Naive B cell (primary cell): ENCODE data around the gene THSD1. TPM values are rescaled to one million over a fixed set of nuclear protein-coding genes. Genes with fewer than 3 reads are reported as not detected.
"Not testable (repeated sequence)": the region's sequence is repeated elsewhere in the genome, so short reads cannot be mapped to it uniquely, and the experiment has no call there.

Source experiments
- ATAC-seq, 2 donors: fragments of 150-1000 bp; cut with Tn5 transposase; 2 replicates each; pipeline ENCODE4 v1.10.0; 2021; ENCODE audit warnings: low read depth in 2 of 2, mild to moderate bottlenecking in 2 of 2, moderate library complexity in 2 of 2
- DNase-seq: peaks from one replicate; pipeline ENCODE4 v3.0.0; 2022
- H3K27ac Mint-ChIP-seq, 6 donors: one replicate each; pipeline ENCODE4 v1.8.0; 2020 to 2022; ENCODE audit warnings: mild to moderate bottlenecking in 6 of 6, mixed read lengths in 6 of 6, moderate library complexity in 5 of 6, inconsistent platforms in 2 of 6
- H3K27me3 Mint-ChIP-seq, 3 donors: one replicate each; pipeline ENCODE4 v1.8.0; 2021 to 2022; ENCODE audit warnings: mixed read lengths in 3 of 3, mild to moderate bottlenecking in 1 of 3
- H3K36me3 Mint-ChIP-seq, 2 donors: one replicate each; pipeline ENCODE4 v1.8.0; 2020 to 2022; ENCODE audit warnings: mixed read lengths in 2 of 2, inconsistent platforms in 1 of 2, mild to moderate bottlenecking in 1 of 2
- H3K4me1 Mint-ChIP-seq, 3 donors: one replicate each; pipeline ENCODE4 v1.8.0; 2020 to 2022; ENCODE audit warnings: mixed read lengths in 3 of 3, inconsistent platforms in 1 of 3, mild to moderate bottlenecking in 1 of 3, moderate library complexity in 1 of 3
- H3K4me3 Mint-ChIP-seq, 8 donors: one replicate each; pipeline ENCODE4 v1.8.0; 2020 to 2022; ENCODE audit warnings: mild to moderate bottlenecking in 8 of 8, mixed read lengths in 8 of 8, moderate library complexity in 8 of 8, inconsistent platforms in 2 of 8
- H3K9me3 Mint-ChIP-seq, 7 donors: one replicate each; pipeline ENCODE4 v1.8.0; 2020 to 2022; ENCODE audit warnings: mixed read lengths in 7 of 7, mild to moderate bottlenecking in 5 of 7, inconsistent platforms in 2 of 7, moderate library complexity in 1 of 7
- polyA plus RNA-seq, 6 donors: library from polyadenylated mRNA; unstranded; fragments of 300-500 nt; fragmentation: Illumina TruSeq; gene quantifications; one replicate each; pipeline ENCODE4 v1.2.3, GENCODE V29; 2021; ENCODE audit warnings: low read depth in 6 of 6

The THSD1 gene
- polyA plus RNA-seq, 6 donors from 2014 or later: 0.27 TPM; not detected in 5

- Mint-ChIP-seq H3K4me3 (peak overlapping the region in 1 of 8 donors; percentile 91), H3K36me3 (no peaks in the 10 kb centered on the region), H3K27me3 (no peaks in the 10 kb centered on the region), H3K27ac (no peak overlapping the region), H3K4me1 (peaks cover 24 to 41% (median 29%) of the 10 kb centered on the region in 3 donors), H3K9me3 (no peaks in the 10 kb centered on the region)
- no peak for ATAC-seq
- DNase-seq: no peak
These were observed 41.4 kb upstream of the THSD1 start for GRCh38 chr13:52447354-52447753.

GRCh38 chr13:52446265-52446664 lies 40.3 kb upstream of the THSD1 start:
- Mint-ChIP-seq H3K27ac (no peak overlapping the region), H3K36me3 (peaks cover 0 to 4% of the 10 kb centered on the region in 2 donors), H3K9me3 (no peaks in the 10 kb centered on the region), H3K4me3 (no peak overlapping the region), H3K27me3 (no peaks in the 10 kb centered on the region), H3K4me1 (peaks cover 24 to 41% (median 29%) of the 10 kb centered on the region in 3 donors)
- DNase-seq (no peak), ATAC-seq (no peak)

GRCh38 chr13:52432456-52432855 lies 26.5 kb upstream of the THSD1 start:
- H3K27ac Mint-ChIP-seq: no peak overlapping the region
- no peak for ATAC-seq
- H3K36me3 Mint-ChIP-seq: peaks cover 12 to 28% of the 10 kb centered on the region in 2 donors

GRCh38 chr13:52428295-52428694 lies 22.3 kb upstream of the THSD1 start:
- H3K36me3 Mint-ChIP-seq: peaks cover 21 to 30% of the 10 kb centered on the region in 2 donors
- H3K9me3 Mint-ChIP-seq: no peaks in the 10 kb centered on the region
- H3K4me3 Mint-ChIP-seq: no peak overlapping the region
- DNase-seq (no peak), ATAC-seq (no peak)
- no peak overlapping the region for H3K27ac Mint-ChIP-seq
- no peaks in the 10 kb centered on the region for H3K27me3 Mint-ChIP-seq
- H3K4me1 Mint-ChIP-seq: peaks cover 0 to 6% (median 0%) of the 10 kb centered on the region in 3 donors

More at GRCh38 chr13:52432456-52432855, 26.5 kb upstream of the THSD1 start:
- Mint-ChIP-seq H3K27me3 (no peaks in the 10 kb centered on the region), H3K9me3 (no peaks in the 10 kb centered on the region), H3K4me3 (no peak overlapping the region), H3K4me1 (peaks cover 2 to 6% (median 4%) of the 10 kb centered on the region in 3 donors)
- no peak for DNase-seq

GRCh38 chr13:52421216-52421615 lies 15.2 kb upstream of the THSD1 start:
- ATAC-seq (no peak), DNase-seq (no peak)
- Mint-ChIP-seq H3K27me3 (no peaks in the 10 kb centered on the region), H3K9me3 (no peaks in the 10 kb centered on the region), H3K4me1 (peaks cover 0 to 4% (median 0%) of the 10 kb centered on the region in 3 donors), H3K36me3 (peaks cover 37% of the 10 kb centered on the region in 2 donors), H3K4me3 (no peak overlapping the region), H3K27ac (no peak overlapping the region)

- H3K36me3 Mint-ChIP-seq: peaks cover 28 to 39% of the 10 kb centered on the region in 2 donors
- peak overlapping the region in 2 of 6 donors; percentile 39 to 86 for H3K27ac Mint-ChIP-seq
- no peak overlapping the region for H3K4me3 Mint-ChIP-seq
- no peaks in the 10 kb centered on the region for H3K27me3 Mint-ChIP-seq
- H3K9me3 Mint-ChIP-seq: no peaks in the 10 kb centered on the region
- no peak for DNase-seq
- H3K4me1 Mint-ChIP-seq: peaks cover 0 to 4% (median 0%) of the 10 kb centered on the region in 3 donors
- no peak for ATAC-seq
These were observed 13.1 kb upstream of the THSD1 start for GRCh38 chr13:52419080-52419479.

- DNase-seq: no peak
- Mint-ChIP-seq H3K27me3 (no peaks in the 10 kb centered on the region), H3K36me3 (peaks cover 19 to 22% of the 10 kb centered on the region in 2 donors), H3K4me3 (peak overlapping the region in 1 of 8 donors; percentile 14), H3K27ac (peak overlapping the region in 1 of 6 donors; percentile 53), H3K9me3 (no peaks in the 10 kb centered on the region), H3K4me1 (peaks cover 0 to 4% (median 0%) of the 10 kb centered on the region in 3 donors)
- no peak for ATAC-seq
These were observed 9.0 kb upstream of the THSD1 start for GRCh38 chr13:52414963-52415362.

- H3K27ac Mint-ChIP-seq: no peak overlapping the region
- DNase-seq (no peak), ATAC-seq (no peak)
These were observed 8.1 kb upstream of the THSD1 start for GRCh38 chr13:52414051-52414450.

GRCh38 chr13:52412128-52412527 lies 6.2 kb upstream of the THSD1 start:
- H3K36me3 Mint-ChIP-seq: peaks cover 7 to 8% of the 10 kb centered on the region in 2 donors

More at GRCh38 chr13:52414051-52414450, 8.1 kb upstream of the THSD1 start:
- Mint-ChIP-seq H3K4me1 (no peaks in the 10 kb centered on the region), H3K9me3 (no peaks in the 10 kb centered on the region), H3K4me3 (no peak overlapping the region), H3K36me3 (peaks cover 10 to 12% of the 10 kb centered on the region in 2 donors), H3K27me3 (no peaks in the 10 kb centered on the region)

GRCh38 chr13:52411629-52412028 lies 5.7 kb upstream of the THSD1 start:
- no peak for DNase-seq
- no peak for ATAC-seq
- peaks cover 7 to 8% of the 10 kb centered on the region in 2 donors for H3K36me3 Mint-ChIP-seq
- peak overlapping the region in 3 of 6 donors; percentile 9 to 86 (median 24) for H3K27ac Mint-ChIP-seq
- H3K9me3 Mint-ChIP-seq: peaks cover 0 to 4% (median 0%) of the 10 kb centered on the region in 7 donors
- H3K4me3 Mint-ChIP-seq: no peak overlapping the region
- no peaks in the 10 kb centered on the region for H3K27me3 Mint-ChIP-seq
- H3K4me1 Mint-ChIP-seq: peaks cover 0 to 3% (median 0%) of the 10 kb centered on the region in 3 donors

More at GRCh38 chr13:52412128-52412527, 6.2 kb upstream of the THSD1 start:
- Mint-ChIP-seq H3K27me3 (no peaks in the 10 kb centered on the region), H3K4me1 (peaks cover 0 to 3% (median 0%) of the 10 kb centered on the region in 3 donors), H3K9me3 (no peaks in the 10 kb centered on the region), H3K27ac (peak overlapping the region in 4 of 6 donors; percentile 9 to 86 (median 32)), H3K4me3 (no peak overlapping the region)
- no peak for DNase-seq
- no peak for ATAC-seq

- H3K4me1 Mint-ChIP-seq: peaks cover 15 to 22% (median 15%) of the 10 kb centered on the region in 3 donors
- not testable (repeated sequence) for H3K9me3 Mint-ChIP-seq, ATAC-seq, H3K27ac Mint-ChIP-seq, H3K4me3 Mint-ChIP-seq, H3K36me3 Mint-ChIP-seq, DNase-seq
- peaks cover 0 to 11% (median 10%) of the 10 kb centered on the region in 3 donors for H3K27me3 Mint-ChIP-seq
These were observed 2.2 kb upstream of the THSD1 start for GRCh38 chr13:52408071-52408658.

GRCh38 chr13:52407436-52407835 lies 1.5 kb upstream of the THSD1 start:
- H3K9me3 Mint-ChIP-seq, DNase-seq, H3K27ac Mint-ChIP-seq, H3K36me3 Mint-ChIP-seq, ATAC-seq: not testable (repeated sequence)
- peaks cover 15 to 22% (median 16%) of the 10 kb centered on the region in 3 donors for H3K4me1 Mint-ChIP-seq
- peaks cover 0 to 15% (median 11%) of the 10 kb centered on the region in 3 donors for H3K27me3 Mint-ChIP-seq
- peak overlapping the region in 4 of 8 donors; percentile 13 to 72 (median 48) for H3K4me3 Mint-ChIP-seq

GRCh38 chr13:52406629-52407028 lies 657 bp upstream of the THSD1 start:
- ATAC-seq: no peak
- peaks cover 15 to 22% (median 16%) of the 10 kb centered on the region in 3 donors for H3K4me1 Mint-ChIP-seq
- peaks cover 0 to 4% (median 0%) of the 10 kb centered on the region in 7 donors for H3K9me3 Mint-ChIP-seq
- H3K36me3 Mint-ChIP-seq: peaks cover 0 to 2% of the 10 kb centered on the region in 2 donors
- H3K27ac Mint-ChIP-seq: peak overlapping the region in 2 of 6 donors; percentile 13 to 40
- no peak for DNase-seq
- H3K4me3 Mint-ChIP-seq: peak overlapping the region in 7 of 8 donors; percentile 35 to 84 (median 68)
- H3K27me3 Mint-ChIP-seq: peaks cover 0 to 15% (median 11%) of the 10 kb centered on the region in 3 donors

- ATAC-seq: peak in 1 of 2 donors; percentile 25
- H3K36me3 Mint-ChIP-seq: no peaks in the 10 kb centered on the region
- peak overlapping the region in 1 of 6 donors; percentile 79 for H3K27ac Mint-ChIP-seq
- DNase-seq: no peak
- H3K9me3 Mint-ChIP-seq: peaks cover 0 to 4% (median 0%) of the 10 kb centered on the region in 7 donors
- H3K4me3 Mint-ChIP-seq: peak overlapping the region; percentile 63 to 92 (median 82)
- H3K27me3 Mint-ChIP-seq: peaks cover 0 to 15% (median 11%) of the 10 kb centered on the region in 3 donors
- peaks cover 15 to 22% (median 16%) of the 10 kb centered on the region in 3 donors for H3K4me1 Mint-ChIP-seq
These were observed 604 bp downstream of the THSD1 start for GRCh38 chr13:52405369-52405766.
